Measurements from ENCODE around the gene SYNE3. TPM values are rescaled to one million over a fixed set of nuclear protein-coding genes. Genes with fewer than 3 reads are reported as not detected.
A peak's percentile ranks its signal among the peaks of the same experiment; 100 is the strongest.

The SYNE3 gene
- total and polyA plus RNA-seq, 2 donors (not counting 1 experiment from before 2014, with no cell fraction given), result 17.8 to 76.1 TPM

DNA sequence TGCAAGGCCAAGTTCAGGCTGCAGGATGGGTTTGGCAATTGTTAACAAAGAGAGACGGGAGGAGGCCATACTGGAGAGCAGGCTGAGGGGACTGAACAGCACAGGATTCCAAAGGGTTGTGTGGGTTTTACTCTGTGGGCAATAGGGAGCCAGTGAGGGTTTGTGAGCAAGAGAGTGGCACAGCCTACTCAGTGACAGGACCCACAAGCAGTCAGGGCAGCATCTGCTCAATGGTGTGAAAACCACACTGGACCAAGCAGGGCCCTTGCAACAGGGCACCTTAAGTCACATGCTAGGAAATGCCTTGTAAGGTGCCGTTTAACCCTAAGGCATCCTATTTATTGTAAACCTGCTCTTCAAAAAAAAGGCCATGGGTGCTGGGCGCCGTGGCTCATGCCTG, 22.0 kb downstream of the SYNE3 start:
- ChIA-PET POLR2A (interaction anchor here (1.4 to 2.9 kb wide), 2 partner anchors 14 to 21 kb away, joined by 4 to 22 read pairs; partner anchors contain the start of gene SYNE3), CTCF (interaction anchor here (1.0 kb wide), 1 partner anchor 32 kb away, joined by 3 read pairs; no protein-coding TSS in a partner anchor)

DNA sequence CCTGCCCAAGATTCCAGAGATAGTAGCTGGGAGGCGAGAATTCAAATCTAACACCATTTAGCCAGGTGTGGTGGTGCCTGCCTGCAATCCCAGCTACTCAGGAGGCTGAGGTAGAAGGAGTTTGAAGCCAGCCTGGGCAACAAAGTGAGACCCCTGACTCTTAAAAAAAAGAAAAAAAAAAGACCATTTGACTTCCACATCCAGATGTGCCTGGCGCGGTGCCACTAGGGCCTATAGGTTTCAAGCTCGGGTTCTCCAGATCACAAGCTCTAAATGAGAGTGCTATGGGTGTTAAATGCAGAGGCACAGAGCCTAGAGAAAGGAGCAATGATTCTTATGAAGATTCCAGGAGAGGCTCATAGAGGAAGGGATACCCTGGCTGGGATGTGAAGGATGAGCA, 22.5 kb downstream of the SYNE3 start:
- POLR2A ChIA-PET, result no interaction called here
- peak overlapping the region; percentile 97 for H3K27ac ChIP-seq (ENCODE audit: low read length in 2 of 2)
- H3K9me3 ChIP-seq (ENCODE audit: control extremely low read depth in 1 of 3, control insufficient read depth in 2 of 3, insufficient read depth in 1 of 3, low read length in 2 of 3), result peaks cover 0 to 2% (median 0%) of the 10 kb centered on the region in 3 donors
- H3K27ac Mint-ChIP-seq, result peak overlapping the region; percentile 95
- H4K20me1 ChIP-seq (ENCODE audit: control insufficient read depth, insufficient read depth, low read length, poor library complexity, severe bottlenecking), result no peaks in the 10 kb centered on the region
- H3K9me3 Mint-ChIP-seq (ENCODE audit: insufficient read depth), result no peaks in the 10 kb centered on the region
- peak overlapping the region; percentile 52 for H3K4me3 Mint-ChIP-seq
- peaks cover 59 to 80% of the 10 kb centered on the region in 2 donors for H3K4me1 ChIP-seq (ENCODE audit: control insufficient read depth in 2 of 2, insufficient read depth in 2 of 2, low read length in 2 of 2)
- H3K4me2 ChIP-seq (replicated peaks; ENCODE audit: low read depth, low read length, poor library complexity, severe bottlenecking), result peak overlapping the region; percentile 77
- H3K27me3 ChIP-seq (replicated peaks in 1 of 4; ENCODE audit: control extremely low read depth in 1 of 4, control insufficient read depth in 3 of 4, insufficient read depth in 4 of 4, low read length in 3 of 4), result no peaks in the 10 kb centered on the region
- H3K9ac ChIP-seq (ENCODE audit: low read length), result no peak overlapping the region
- peaks cover 79% of the 10 kb centered on the region for H3K4me1 Mint-ChIP-seq
- ATAC-seq (ENCODE audit: low read depth) (no peak), DNase-seq (no peak)
- no peaks in the 10 kb centered on the region for H3K27me3 Mint-ChIP-seq
- TF ChIP-seq, protein P1, sequence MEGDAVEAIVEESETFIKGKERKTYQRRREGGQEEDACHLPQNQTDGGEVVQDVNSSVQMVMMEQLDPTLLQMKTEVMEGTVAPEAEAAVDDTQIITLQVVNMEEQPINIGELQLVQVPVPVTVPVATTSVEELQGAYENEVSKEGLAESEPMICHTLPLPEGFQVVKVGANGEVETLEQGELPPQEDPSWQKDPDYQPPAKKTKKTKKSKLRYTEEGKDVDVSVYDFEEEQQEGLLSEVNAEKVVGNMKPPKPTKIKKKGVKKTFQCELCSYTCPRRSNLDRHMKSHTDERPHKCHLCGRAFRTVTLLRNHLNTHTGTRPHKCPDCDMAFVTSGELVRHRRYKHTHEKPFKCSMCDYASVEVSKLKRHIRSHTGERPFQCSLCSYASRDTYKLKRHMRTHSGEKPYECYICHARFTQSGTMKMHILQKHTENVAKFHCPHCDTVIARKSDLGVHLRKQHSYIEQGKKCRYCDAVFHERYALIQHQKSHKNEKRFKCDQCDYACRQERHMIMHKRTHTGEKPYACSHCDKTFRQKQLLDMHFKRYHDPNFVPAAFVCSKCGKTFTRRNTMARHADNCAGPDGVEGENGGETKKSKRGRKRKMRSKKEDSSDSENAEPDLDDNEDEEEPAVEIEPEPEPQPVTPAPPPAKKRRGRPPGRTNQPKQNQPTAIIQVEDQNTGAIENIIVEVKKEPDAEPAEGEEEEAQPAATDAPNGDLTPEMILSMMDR (IDR thresholded peaks at IDR 0.05), result no peak
- no peak for TF ChIP-seq EZH2 (IDR thresholded peaks at IDR 0.05; ENCODE audit: borderline replicate concordance, insufficient read depth, low read depth, low read length, poor library complexity, severe bottlenecking)
- H2AFZ ChIP-seq (ENCODE audit: insufficient read depth, low read depth, low read length, poor library complexity, severe bottlenecking), result no peak overlapping the region
- 82% methylated on average over 2 of the region's 4 CpGs for WGBS (ENCODE audit: insufficient coverage)
- peaks cover 0 to 17% of the 10 kb centered on the region in 2 experiments for H3K36me3 ChIP-seq (replicated peaks in 1 of 2; ENCODE audit: control extremely low read depth in 1 of 2, control insufficient read depth in 1 of 2, extremely low read depth in 1 of 2, insufficient read depth in 2 of 2, low read length in 1 of 2)
- intact Hi-C loops (cut with micrococcal nuclease), result loop anchor here (2.0 kb wide), 1 partner anchor 29 kb away; no protein-coding TSS in a partner anchor
- CTCF ChIA-PET, result interaction anchor here (1.3 to 1.7 kb wide), 3 partner anchors 10 to 51 kb away, joined by 3 to 6 read pairs (median 3); no protein-coding TSS in a partner anchor
- H3K79me2 ChIP-seq (ENCODE audit: control insufficient read depth, insufficient read depth, low read length), result peaks cover 87% of the 10 kb centered on the region
- no peak overlapping the region for H3K4me3 ChIP-seq (ENCODE audit: control extremely low read depth in 1 of 5, extremely low read depth in 1 of 5, insufficient read depth in 1 of 5, low read depth in 2 of 5, low read length in 4 of 5)

More for the DNA sequence above, 22.0 kb downstream of the SYNE3 start:
- Mint-ChIP-seq H3K27ac (peak overlapping the region; percentile 95), H3K9me3 (ENCODE audit: insufficient read depth) (no peaks in the 10 kb centered on the region), H3K27me3 (no peaks in the 10 kb centered on the region), H3K4me1 (peaks cover 80% of the 10 kb centered on the region), H3K4me3 (peak overlapping the region; percentile 70)
- ATAC-seq (ENCODE audit: low read depth) (no peak), DNase-seq (peak; percentile 42)
- H3K27ac ChIP-seq (ENCODE audit: low read length in 2 of 2), result peak overlapping the region; percentile 97
- H3K4me2 ChIP-seq (replicated peaks; ENCODE audit: low read depth, low read length, poor library complexity, severe bottlenecking), result peak overlapping the region; percentile 77
- H3K9ac ChIP-seq (ENCODE audit: low read length), result no peak overlapping the region
- no peak overlapping the region for H2AFZ ChIP-seq (ENCODE audit: insufficient read depth, low read depth, low read length, poor library complexity, severe bottlenecking)
- 82% methylated on average over 1 of the region's 4 CpGs for WGBS (ENCODE audit: insufficient coverage)
- H3K4me3 ChIP-seq (ENCODE audit: control extremely low read depth in 1 of 5, extremely low read depth in 1 of 5, insufficient read depth in 1 of 5, low read depth in 2 of 5, low read length in 4 of 5), result no peak overlapping the region
- peaks cover 0 to 2% (median 0%) of the 10 kb centered on the region in 3 donors for H3K9me3 ChIP-seq (ENCODE audit: control extremely low read depth in 1 of 3, control insufficient read depth in 2 of 3, insufficient read depth in 1 of 3, low read length in 2 of 3)
- no peaks in the 10 kb centered on the region for H4K20me1 ChIP-seq (ENCODE audit: control insufficient read depth, insufficient read depth, low read length, poor library complexity, severe bottlenecking)
- H3K36me3 ChIP-seq (replicated peaks in 1 of 2; ENCODE audit: control extremely low read depth in 1 of 2, control insufficient read depth in 1 of 2, extremely low read depth in 1 of 2, insufficient read depth in 2 of 2, low read length in 1 of 2), result peaks cover 0 to 18% of the 10 kb centered on the region in 2 experiments
- intact Hi-C loops (cut with micrococcal nuclease), result loop anchor here (2.0 kb wide), 1 partner anchor 30 kb away; no protein-coding TSS in a partner anchor
- H3K79me2 ChIP-seq (ENCODE audit: control insufficient read depth, insufficient read depth, low read length), result peaks cover 87% of the 10 kb centered on the region
- no peaks in the 10 kb centered on the region for H3K27me3 ChIP-seq (replicated peaks in 1 of 4; ENCODE audit: control extremely low read depth in 1 of 4, control insufficient read depth in 3 of 4, insufficient read depth in 4 of 4, low read length in 3 of 4)
- TF ChIP-seq EZH2 (IDR thresholded peaks at IDR 0.05; ENCODE audit: borderline replicate concordance, insufficient read depth, low read depth, low read length, poor library complexity, severe bottlenecking), result no peak
- TF ChIP-seq, protein P1 (IDR thresholded peaks at IDR 0.05), result no peak
- peaks cover 58 to 80% of the 10 kb centered on the region in 2 donors for H3K4me1 ChIP-seq (ENCODE audit: control insufficient read depth in 2 of 2, insufficient read depth in 2 of 2, low read length in 2 of 2)

Measured in B cell (primary cell).